Measurements from ENCODE around the gene TAOK1. TPM values are rescaled to one million over a fixed set of nuclear protein-coding genes. Genes with fewer than 3 reads are reported as not detected.

TAOK1 gene
- total RNA-seq, 3 donors from 2014 or later (not counting 1 experiment from before 2014, with no cell fraction given), result 55.4 to 76.9 (median 70.0) TPM

DNA sequence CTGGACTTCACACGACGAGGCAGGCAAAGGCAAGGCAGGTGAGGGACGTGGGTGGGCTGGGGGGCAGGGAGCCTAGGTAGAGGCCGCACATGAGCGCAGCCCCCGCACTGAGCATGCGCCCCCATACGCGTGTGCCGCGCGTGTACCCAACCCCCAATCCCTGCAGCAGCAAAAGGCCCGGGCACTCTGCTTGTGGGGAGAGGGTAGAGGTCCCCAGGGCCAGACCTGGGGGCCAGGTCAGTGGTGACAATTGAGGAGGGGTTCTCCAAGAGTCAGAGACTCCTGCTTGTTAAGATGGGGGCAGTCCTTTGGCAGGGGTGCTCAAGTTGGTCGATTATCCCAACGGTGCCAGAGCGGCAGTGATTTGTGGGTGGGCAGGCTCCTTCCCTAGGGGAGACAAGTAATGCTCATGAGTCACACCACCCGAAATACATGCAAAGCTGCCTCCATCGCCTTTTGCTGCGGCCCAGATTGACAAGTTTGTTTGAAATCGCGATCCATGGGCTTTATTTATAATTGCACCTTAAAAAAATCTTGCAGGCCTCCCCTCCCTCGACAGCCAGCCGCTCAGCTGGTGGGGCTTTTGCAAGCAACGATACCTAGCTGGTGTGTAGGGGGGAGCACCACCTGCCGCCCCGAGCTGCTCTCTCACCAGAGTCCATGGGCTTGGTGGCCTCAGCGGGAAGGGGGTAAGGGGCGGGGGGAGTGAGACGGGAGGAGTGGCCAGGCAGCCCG, 200.4 kb downstream of the TAOK1 start:
- TF ChIP-seq, protein P1, sequence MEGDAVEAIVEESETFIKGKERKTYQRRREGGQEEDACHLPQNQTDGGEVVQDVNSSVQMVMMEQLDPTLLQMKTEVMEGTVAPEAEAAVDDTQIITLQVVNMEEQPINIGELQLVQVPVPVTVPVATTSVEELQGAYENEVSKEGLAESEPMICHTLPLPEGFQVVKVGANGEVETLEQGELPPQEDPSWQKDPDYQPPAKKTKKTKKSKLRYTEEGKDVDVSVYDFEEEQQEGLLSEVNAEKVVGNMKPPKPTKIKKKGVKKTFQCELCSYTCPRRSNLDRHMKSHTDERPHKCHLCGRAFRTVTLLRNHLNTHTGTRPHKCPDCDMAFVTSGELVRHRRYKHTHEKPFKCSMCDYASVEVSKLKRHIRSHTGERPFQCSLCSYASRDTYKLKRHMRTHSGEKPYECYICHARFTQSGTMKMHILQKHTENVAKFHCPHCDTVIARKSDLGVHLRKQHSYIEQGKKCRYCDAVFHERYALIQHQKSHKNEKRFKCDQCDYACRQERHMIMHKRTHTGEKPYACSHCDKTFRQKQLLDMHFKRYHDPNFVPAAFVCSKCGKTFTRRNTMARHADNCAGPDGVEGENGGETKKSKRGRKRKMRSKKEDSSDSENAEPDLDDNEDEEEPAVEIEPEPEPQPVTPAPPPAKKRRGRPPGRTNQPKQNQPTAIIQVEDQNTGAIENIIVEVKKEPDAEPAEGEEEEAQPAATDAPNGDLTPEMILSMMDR (IDR thresholded peaks at IDR 0.05), result no peak
- ATAC-seq (no peak), DNase-seq (peak in 1 of 2 donors; percentile 48)
- WGBS (ENCODE audit: insufficient coverage), result 49% methylated on average over 30 of the region's 30 CpGs
- peak overlapping the region; percentile 80 for H3K4me3 Mint-ChIP-seq
- H3K27ac ChIP-seq (ENCODE audit: low read length), result no peak overlapping the region
- H3K36me3 Mint-ChIP-seq, result no peaks in the 10 kb centered on the region
- peaks cover 20 to 62% of the 10 kb centered on the region in 2 donors for H3K4me1 Mint-ChIP-seq
- H3K4me3 ChIP-seq (ENCODE audit: low read length), result peak overlapping the region; percentile 61
- intact Hi-C loops (cut with micrococcal nuclease), result no loop called here
- H3K9me3 ChIP-seq (ENCODE audit: control insufficient read depth, insufficient read depth, low read length), result no peaks in the 10 kb centered on the region
- peaks cover 3% of the 10 kb centered on the region for H3K27me3 ChIP-seq (ENCODE audit: control insufficient read depth, insufficient read depth, low read length)
- H3K27ac Mint-ChIP-seq, result peak overlapping the region in 1 of 2 donors; percentile 83
- peaks cover 72% of the 10 kb centered on the region for H3K4me1 ChIP-seq (ENCODE audit: control insufficient read depth, insufficient read depth, low read length)
- H3K9me3 Mint-ChIP-seq, result no peaks in the 10 kb centered on the region
- no peaks in the 10 kb centered on the region for H3K27me3 Mint-ChIP-seq (ENCODE audit: low read depth in 2 of 2)
- no peaks in the 10 kb centered on the region for H3K36me3 ChIP-seq (ENCODE audit: control insufficient read depth, insufficient read depth, low read length)

DNA sequence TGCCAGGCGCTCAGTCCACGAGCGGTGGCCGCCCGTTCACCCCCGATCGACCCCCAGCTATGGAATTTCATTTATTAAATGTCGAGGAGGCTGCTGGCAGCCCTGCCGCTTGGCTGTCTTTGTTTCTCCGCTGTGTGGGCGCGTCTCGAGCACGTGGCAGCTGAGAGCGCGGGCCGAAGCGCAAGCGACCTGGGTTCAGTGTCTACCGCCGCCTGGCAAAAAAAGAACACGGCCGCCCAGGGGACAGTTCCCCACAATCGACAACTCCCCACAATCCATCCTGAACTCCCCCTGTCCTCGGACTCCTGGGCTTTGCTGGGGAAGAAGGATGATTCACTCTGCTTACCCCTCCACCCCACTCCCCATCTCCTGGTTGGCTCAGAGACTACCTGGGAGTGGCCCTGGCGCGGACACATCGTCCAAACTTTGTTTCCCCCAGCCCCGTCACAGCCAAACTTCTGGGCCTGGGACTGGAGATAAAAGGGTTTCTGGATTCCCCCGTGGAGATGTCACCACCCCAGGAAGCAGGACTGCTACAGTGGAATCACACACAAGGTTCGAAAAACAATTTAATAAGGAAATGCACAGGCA, 201.1 kb downstream of the TAOK1 start:
- 16% methylated on average over 31 of the region's 31 CpGs for WGBS (ENCODE audit: insufficient coverage)
- H3K27ac ChIP-seq (ENCODE audit: low read length), result no peak overlapping the region
- H3K9me3 ChIP-seq (ENCODE audit: control insufficient read depth, insufficient read depth, low read length), result no peaks in the 10 kb centered on the region
- H3K9me3 Mint-ChIP-seq, result no peaks in the 10 kb centered on the region
- no peak for ATAC-seq
- intact Hi-C loops (cut with micrococcal nuclease), result no loop called here
- H3K4me3 Mint-ChIP-seq, result peak overlapping the region; percentile 75
- H3K4me3 ChIP-seq (ENCODE audit: low read length), result peak overlapping the region; percentile 12
- H3K36me3 ChIP-seq (ENCODE audit: control insufficient read depth, insufficient read depth, low read length), result no peaks in the 10 kb centered on the region
- H3K27me3 Mint-ChIP-seq (ENCODE audit: low read depth in 2 of 2), result no peaks in the 10 kb centered on the region
- peak in 1 of 2 donors; percentile 57 for DNase-seq
- no peaks in the 10 kb centered on the region for H3K36me3 Mint-ChIP-seq
- peak overlapping the region in 1 of 2 donors; percentile 40 for H3K27ac Mint-ChIP-seq
- TF ChIP-seq, protein P1 (IDR thresholded peaks at IDR 0.05), result no peak
- H3K4me1 ChIP-seq (ENCODE audit: control insufficient read depth, insufficient read depth, low read length), result peaks cover 68% of the 10 kb centered on the region
- peaks cover 20 to 61% of the 10 kb centered on the region in 2 donors for H3K4me1 Mint-ChIP-seq
- H3K27me3 ChIP-seq (ENCODE audit: control insufficient read depth, insufficient read depth, low read length), result peaks cover 3% of the 10 kb centered on the region

DNA sequence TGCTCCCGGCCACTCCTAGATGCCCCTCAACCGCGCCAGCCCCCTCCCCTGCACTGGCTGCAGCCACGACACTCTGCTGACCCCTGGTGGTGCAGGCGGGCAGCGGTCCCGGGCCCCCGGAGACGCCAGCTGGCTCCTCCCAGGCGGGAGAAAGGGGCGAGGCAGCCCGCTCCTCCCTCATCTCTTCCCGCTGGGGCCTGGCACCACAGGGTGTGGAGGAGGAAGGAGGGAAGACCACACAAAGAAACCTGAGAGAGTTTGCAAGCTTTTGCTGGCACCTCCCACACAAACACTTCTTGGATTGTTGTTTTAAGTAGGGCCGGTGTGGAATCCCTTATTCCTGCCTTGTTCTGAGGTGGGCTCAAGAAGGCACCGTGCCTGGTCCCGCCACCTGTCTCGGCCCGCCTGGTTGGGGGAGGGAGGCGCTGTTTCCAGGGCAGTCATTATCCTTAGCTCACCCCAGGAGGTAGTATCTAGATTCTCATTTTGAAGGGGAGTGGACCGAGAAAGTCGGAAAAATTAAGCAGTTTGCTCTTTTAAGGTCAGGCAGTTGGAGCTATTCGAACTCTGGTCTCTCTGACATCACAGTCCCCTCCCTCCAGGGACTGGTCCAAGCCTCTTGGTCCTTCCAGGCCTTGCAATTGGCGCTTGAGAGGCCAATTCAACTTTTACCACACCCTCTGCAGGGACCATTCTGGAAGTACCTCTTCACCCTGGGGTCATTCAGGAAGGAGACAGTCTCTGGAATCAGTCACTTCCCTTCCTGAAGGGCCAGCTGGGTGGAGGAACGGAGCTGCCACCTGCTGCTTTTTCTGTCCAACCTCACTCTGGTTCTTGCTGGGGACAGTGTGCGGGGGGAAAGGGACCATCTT, 201.8 kb downstream of the TAOK1 start:
- Histone ChIP-seq H3K9me3 (ENCODE audit: control insufficient read depth, insufficient read depth, low read length) (no peaks in the 10 kb centered on the region), H3K27me3 (ENCODE audit: control insufficient read depth, insufficient read depth, low read length) (peaks cover 3% of the 10 kb centered on the region), H3K4me3 (ENCODE audit: low read length) (peak overlapping the region; percentile 12), H3K27ac (ENCODE audit: low read length) (no peak overlapping the region), H3K36me3 (ENCODE audit: control insufficient read depth, insufficient read depth, low read length) (no peaks in the 10 kb centered on the region), H3K4me1 (ENCODE audit: control insufficient read depth, insufficient read depth, low read length) (peaks cover 62% of the 10 kb centered on the region)
- H3K4me1 Mint-ChIP-seq, result peaks cover 20 to 61% of the 10 kb centered on the region in 2 donors
- ATAC-seq (peak; percentile 44 to 58 (median 47)), DNase-seq (peak; percentile 78 to 84)
- peak overlapping the region; percentile 77 for H3K4me3 Mint-ChIP-seq
- H3K36me3 Mint-ChIP-seq, result no peaks in the 10 kb centered on the region
- intact Hi-C loops (cut with micrococcal nuclease), result loop anchor here (1.0 kb wide), 1 partner anchor 23 kb away; no protein-coding TSS in a partner anchor
- H3K27ac Mint-ChIP-seq, result peak overlapping the region in 1 of 2 donors; percentile 40
- no peaks in the 10 kb centered on the region for H3K9me3 Mint-ChIP-seq
- WGBS (ENCODE audit: insufficient coverage), result 22% methylated on average over 22 of the region's 25 CpGs
- H3K27me3 Mint-ChIP-seq (ENCODE audit: low read depth in 2 of 2), result no peaks in the 10 kb centered on the region
- TF ChIP-seq, protein P1 (IDR thresholded peaks at IDR 0.05), result peak; percentile 92
